NCI-H524 treated with DMSO at 0.1 percent for 48 hours (cell line): ENCODE results near the gene STYXL2.

ENCODE experiments used
- DNase-seq: peaks from one replicate; lab custom pipeline; 2025; lab: John Stamatoyannopoulos, UW

STYXL2 gene

DNA sequence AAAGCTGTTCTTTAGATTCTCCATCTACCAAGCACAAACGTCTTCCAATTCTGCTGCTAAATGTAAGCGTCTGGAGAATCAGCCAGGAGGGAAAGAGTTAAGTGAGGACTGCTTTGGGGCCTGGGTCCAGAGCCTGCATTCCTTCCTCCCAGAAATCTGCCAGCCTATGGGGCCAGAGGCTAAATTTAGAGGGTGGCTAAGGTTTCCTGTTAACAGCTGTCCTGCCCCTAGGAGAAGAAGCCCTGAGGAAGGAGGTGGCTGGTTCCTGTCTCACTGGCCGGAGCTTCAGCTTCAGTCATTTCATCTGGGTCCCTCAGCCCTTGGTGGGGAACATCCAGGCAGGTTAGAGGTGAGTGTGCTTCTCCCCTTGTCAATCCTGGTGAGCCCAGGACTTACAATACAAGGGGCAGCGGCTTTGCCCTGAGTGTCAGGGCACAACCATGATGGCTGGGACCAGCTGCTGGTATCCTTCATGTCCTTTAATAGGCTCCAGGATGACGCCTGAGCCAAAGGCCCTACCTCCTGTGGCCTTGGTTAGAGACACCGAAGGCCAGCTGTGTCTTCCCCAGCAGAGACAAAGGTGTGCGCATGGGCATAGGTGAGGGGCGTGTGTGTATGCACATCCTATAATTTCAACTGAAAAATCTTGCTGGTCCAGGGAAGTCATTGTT, at the start of gene STYXL2:
STYXL2 (plus strand) TSS at position 230 of the 671 bp plus-strand sequence. CDS start 775 bp downstream, outside the sequence.
- no peak for DNase-seq

GRCh38 chr1:167051907-167052306, 42.0 kb upstream of the STYXL2 start:
- no peak for DNase-seq

- DNase-seq = no peak
Observed at GRCh38 chr1:167052389-167052788, 41.5 kb upstream of the STYXL2 start.

DNA sequence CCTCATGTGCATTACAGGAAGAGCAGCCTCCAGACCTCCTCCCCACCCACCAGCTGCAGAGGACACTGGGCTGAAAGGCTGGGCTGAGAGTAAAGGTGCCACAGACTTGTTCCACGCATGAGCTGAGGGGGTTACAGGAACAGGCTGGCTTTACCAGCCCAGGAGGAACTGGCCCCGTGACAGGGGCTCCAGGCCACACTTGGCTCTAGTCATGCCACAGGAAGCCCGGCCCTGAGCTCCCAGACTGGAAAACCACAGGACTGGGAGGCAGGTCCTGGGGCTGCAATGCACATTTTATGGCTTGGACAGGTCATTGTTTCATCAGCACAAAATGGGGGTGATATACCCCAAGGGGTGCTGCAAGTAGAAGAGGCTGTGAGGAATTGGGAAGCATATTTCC, 39.3 kb upstream of the STYXL2 start:
- DNase-seq = no peak

GRCh38 chr1:167054946-167055630, 38.8 kb upstream of the STYXL2 start:
- no peak for DNase-seq

GRCh38 chr1:167056529-167057231, 37.2 kb upstream of the STYXL2 start:
- peak; percentile 79 for DNase-seq

DNA sequence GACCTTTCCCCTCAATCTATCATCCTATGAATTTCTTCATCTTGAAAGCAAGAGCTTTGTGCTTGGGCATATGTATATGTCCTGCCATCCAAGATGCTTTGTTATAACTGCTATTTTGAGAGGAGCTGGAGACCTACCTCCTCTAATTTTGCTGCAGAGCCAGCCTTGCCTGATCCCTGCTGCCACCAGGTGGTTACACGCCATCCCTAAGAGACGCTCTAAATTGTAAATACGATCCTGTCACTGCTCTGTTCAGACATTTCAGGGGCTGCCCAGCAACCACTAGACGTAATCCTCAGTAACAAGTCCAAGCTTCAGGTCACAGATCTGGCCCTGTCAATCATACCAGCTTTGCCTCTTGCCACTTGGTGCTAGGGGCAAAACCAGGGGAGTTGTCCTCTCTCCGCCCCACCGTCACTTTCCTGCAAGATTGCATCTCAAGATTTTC, 36.6 kb upstream of the STYXL2 start:
- peak; percentile 79 for DNase-seq

DNA sequence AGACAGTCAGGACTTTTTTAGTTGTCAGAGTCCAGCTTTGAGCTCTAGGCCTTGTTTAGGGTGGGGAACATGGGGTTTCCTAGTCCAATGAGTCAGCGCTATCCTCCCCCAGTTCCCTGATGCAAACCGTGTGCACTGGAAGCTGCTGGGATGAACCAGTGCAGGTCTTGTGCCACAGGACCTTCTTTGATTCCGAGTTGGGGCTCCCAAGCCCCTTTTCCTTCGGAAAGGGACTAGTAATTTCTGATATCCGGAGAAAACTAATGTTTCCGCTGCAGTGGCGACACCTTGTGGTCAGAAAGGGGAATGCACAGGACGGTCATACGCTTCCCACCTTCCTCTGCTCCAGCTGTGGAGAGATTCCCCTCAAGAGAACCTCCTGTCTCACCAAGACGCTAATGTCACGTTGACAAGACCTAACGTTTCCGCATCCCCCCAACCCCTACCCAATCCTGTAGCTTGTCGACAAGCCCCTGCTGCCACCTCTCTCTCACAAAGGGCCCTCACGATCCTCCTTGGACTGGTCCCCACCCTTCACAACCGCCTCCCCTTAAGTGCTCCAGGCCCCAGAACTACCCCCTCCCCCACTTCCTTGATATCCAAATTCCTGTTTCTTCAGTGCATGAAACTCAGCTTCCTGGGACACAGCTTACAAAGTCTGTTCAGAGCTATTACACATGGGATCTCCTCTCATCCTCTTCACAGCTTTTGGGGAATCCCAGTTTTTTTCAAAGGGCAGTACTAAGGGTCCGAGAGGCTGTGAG, 34.6 kb upstream of the STYXL2 start:
- DNase-seq = no peak

DNA sequence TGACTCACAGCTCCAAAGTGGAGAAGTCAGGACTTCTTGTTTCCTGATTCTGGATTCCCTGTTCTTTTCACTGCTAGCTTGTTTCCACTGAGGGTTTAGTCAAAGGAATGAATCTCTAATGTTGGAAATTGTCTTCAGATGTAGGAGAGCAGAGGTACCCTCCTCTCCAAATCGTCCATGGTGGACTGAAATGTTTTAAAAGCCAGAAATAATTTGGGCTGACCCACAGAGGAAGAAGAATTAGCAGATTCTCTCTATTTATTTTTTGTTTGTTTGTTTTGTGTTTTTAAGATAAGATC, 34.1 kb upstream of the STYXL2 start:
- DNase-seq = no peak

DNA sequence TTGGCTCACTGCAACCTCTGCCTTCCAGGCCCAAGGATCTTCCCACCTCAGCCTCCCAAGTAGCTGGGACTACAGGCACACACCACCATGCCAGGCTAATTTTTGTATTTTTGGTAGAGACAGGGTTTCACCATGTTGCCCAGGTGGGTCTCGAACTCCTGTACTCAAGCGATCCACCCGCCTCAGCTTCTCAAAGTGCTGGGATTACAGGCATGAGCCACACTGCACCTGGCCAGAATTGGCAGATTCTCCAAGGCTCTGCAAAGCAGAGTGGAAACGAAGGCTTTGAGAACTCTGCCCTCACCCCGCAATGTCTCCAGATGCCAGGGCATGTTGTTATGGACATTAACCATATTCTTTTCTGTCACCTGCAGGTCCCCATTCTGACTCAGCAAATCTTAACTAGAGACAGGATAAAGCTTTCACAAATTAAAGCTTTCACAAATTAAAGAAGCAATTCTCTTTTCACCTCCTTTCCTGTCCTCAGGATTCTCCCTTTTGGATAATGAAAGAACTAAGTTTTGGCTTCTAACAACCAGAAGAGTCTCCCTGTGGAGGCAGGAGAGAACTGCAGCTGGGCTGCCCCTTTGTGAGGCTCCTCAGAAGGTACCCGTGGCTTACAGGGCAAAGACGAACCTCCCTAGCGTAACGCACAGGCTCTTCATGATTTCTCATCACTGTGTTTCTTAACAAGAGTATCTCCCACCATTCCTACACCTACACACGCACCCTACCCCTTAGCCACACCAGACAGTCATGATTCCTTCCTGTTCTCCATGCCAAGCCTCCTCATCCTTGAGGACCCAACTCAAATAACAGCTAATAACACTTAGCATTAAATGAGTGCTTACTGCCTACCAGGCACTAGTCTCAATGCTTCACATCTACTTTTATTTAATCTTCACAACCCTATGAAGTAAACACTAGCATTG, 33.5 kb upstream of the STYXL2 start:
- DNase-seq = no peak

- no peak for DNase-seq
Observed at GRCh38 chr1:167061073-167061464, 32.8 kb upstream of the STYXL2 start.

DNA sequence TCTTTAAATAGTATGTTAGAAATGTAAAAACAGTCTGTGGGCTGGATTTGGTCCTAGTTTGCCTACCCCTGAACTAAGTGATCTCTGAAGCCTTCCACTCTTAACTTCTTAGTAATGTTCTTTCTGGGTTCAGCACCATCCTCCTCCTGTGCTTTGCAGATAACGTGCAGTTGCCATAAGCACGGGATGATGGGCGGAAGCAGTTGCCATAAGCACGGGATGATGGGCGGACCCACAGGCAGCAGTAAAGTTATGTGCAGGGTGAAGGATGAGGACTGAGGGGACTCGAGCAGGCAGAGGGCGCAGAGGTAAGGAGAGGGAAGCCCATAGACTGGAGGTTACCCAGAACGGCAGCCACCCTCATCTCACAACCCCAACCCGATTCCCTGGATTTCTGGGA, 29.3 kb upstream of the STYXL2 start:
- DNase-seq = no peak

GRCh38 chr1:167065471-167065870, 28.4 kb upstream of the STYXL2 start:
- DNase-seq = no peak

DNA sequence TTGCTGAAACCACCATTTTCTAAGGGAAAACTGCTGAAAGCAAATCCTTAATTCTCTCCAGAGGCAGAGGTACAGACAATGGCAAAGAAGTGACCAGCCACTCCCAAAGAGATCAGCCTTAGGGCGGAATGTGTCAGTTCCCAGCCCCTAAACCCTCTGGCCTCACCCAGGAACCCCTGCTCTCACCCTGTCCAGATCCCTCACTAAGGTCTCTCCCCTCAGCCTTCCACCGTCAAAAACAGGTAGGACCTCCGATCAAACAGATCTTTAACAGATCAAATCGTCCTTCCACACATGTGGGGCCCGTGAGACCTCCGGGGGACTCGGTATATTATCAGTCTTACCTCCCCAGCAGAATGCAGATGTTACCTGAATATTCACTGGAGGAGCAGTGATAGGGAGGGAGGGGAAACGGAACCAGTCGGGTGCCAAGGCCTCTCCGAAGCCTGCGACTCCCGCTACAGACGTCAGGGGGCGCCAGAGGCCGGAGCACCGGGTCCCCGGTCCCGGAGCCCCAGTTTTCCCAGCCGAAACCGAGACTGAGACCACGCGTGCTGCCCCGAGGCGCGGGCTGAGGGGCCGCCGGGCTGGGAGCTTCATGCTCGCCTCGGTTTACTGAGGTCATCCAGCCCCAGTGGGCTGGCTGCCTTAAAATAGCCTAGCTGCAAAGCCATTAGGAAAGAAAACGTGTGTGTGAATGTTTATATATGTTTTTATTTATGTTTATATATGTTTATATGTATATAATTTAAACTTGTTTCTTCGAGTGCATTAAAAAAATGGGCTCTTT, 27.3 kb upstream of the STYXL2 start:
- DNase-seq = no peak

- no peak for DNase-seq
Observed at GRCh38 chr1:167067904-167068303, 26.0 kb upstream of the STYXL2 start.

DNA sequence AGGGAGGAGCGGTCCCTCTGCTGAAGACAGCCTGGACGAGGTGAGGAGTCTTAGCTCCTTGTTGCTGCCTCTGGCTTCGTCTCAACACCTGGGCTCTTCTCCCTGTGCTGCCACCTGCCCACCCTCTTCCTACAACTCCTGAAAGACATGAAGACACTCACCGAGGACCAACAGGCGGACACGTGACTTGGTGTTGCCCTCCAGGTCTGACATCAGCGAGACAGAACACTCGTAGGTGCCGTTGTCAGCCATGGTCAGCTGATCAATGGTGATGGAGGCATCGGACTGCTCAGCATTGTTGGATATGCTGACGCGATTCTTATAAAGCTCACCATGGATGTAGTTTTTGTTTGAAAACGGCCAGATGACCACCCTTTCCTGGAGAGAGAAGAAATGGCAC, 25.1 kb upstream of the STYXL2 start:
- DNase-seq = no peak

- DNase-seq = no peak
Observed at GRCh38 chr1:167071286-167071685, 22.6 kb upstream of the STYXL2 start.

DNA sequence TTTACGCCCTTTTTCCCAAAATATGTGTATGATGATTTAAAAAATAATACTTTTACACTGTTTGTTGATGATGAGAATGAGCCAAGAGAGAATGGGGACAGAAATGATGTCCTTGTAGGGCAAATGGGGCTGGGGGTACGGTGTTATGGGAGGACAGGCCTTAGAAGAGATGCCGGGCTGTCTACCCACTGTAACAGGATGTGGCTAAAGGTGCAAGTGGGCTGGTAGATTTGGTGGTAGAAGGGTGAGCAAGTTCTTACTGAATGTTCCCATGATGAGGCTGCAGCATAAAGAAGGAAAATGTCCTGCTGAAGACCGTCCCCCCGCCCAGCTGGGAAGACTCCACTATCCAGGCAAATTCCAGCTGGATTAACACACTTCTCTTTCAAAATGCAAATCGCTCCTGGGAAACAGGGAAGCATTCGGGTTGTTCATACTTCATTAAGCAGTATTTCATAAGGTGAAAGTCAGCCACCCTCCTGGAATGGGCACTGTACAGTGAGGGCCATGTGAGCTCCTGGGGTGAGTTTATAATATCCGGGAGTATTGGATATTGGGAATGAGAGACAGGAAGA, 17.7 kb upstream of the STYXL2 start:
- no peak for DNase-seq

GRCh38 chr1:167077128-167077867, 16.6 kb upstream of the STYXL2 start:
- no peak for DNase-seq

GRCh38 chr1:167077868-167078210, 16.0 kb upstream of the STYXL2 start:
- DNase-seq = no peak
